ENCODE results near the gene UBE2E2. TPM values are rescaled to one million over a fixed set of nuclear protein-coding genes. Genes with fewer than 3 reads are reported as not detected.

UBE2E2 gene
- total RNA-seq, 2 donors from 2014 or later, result 23.2 to 34.5 TPM

DNA sequence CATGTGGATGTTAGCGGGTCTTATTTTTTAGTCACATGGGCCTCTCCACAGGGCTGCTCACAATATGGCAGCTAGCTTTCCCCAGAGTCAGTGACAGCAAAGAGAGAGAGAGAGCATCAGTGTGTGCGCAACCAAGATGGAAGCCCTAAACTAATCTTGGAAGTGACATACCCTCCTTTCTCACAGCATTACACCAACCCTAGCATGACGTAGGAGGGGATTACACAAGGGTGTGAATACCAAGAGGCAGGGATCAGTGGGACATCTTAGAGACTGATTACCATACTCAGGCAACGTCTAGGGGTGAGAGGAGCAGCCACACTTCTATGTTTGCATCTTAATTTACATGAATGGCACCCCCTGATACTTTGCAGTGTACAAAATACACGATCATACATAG is 3.5 kb upstream of the UBE2E2 start:
- peaks cover 46% of the 10 kb centered on the region for H3K27me3 ChIP-seq (ENCODE audit: control insufficient read depth, insufficient read depth, low read length, poor library complexity, severe bottlenecking)
- peaks cover 12% of the 10 kb centered on the region for H3K4me1 ChIP-seq (ENCODE audit: control insufficient read depth, insufficient read depth, low read length)
- no peaks in the 10 kb centered on the region for H3K9me3 ChIP-seq (ENCODE audit: control insufficient read depth, low read length)
- H3K36me3 Mint-ChIP-seq (ENCODE audit: low read depth), result no peaks in the 10 kb centered on the region
- H3K4me3 Mint-ChIP-seq, result no peak overlapping the region
- H3K27me3 Mint-ChIP-seq (ENCODE audit: insufficient read depth), result peaks cover 63% of the 10 kb centered on the region
- H3K4me3 ChIP-seq (ENCODE audit: low read length), result peak overlapping the region; percentile 22
- no peak overlapping the region for H3K9ac ChIP-seq (ENCODE audit: extremely low read depth, low read length, poor library complexity, severe bottlenecking)
- no peaks in the 10 kb centered on the region for H3K36me3 ChIP-seq (ENCODE audit: control insufficient read depth, insufficient read depth, low read length)
- H3K4me1 Mint-ChIP-seq, result peaks cover 20% of the 10 kb centered on the region
- TF ChIP-seq, protein P1, sequence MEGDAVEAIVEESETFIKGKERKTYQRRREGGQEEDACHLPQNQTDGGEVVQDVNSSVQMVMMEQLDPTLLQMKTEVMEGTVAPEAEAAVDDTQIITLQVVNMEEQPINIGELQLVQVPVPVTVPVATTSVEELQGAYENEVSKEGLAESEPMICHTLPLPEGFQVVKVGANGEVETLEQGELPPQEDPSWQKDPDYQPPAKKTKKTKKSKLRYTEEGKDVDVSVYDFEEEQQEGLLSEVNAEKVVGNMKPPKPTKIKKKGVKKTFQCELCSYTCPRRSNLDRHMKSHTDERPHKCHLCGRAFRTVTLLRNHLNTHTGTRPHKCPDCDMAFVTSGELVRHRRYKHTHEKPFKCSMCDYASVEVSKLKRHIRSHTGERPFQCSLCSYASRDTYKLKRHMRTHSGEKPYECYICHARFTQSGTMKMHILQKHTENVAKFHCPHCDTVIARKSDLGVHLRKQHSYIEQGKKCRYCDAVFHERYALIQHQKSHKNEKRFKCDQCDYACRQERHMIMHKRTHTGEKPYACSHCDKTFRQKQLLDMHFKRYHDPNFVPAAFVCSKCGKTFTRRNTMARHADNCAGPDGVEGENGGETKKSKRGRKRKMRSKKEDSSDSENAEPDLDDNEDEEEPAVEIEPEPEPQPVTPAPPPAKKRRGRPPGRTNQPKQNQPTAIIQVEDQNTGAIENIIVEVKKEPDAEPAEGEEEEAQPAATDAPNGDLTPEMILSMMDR (conservative IDR thresholded peaks at IDR 0.05), result no peak
- WGBS, 2 experiments (ENCODE audit: insufficient coverage in 1 of 2, insufficient read length in 1 of 2), result 62% methylated on average over 5 of the region's 5 CpGs; no CpG with 5 or more reads in 1 of the 2 experiments
- peak; percentile 60 for DNase-seq
- no peak overlapping the region for H3K27ac Mint-ChIP-seq
- no peak overlapping the region for H3K27ac ChIP-seq (ENCODE audit: low read depth, low read length)
- H3K9me3 Mint-ChIP-seq, result no peaks in the 10 kb centered on the region

DNA sequence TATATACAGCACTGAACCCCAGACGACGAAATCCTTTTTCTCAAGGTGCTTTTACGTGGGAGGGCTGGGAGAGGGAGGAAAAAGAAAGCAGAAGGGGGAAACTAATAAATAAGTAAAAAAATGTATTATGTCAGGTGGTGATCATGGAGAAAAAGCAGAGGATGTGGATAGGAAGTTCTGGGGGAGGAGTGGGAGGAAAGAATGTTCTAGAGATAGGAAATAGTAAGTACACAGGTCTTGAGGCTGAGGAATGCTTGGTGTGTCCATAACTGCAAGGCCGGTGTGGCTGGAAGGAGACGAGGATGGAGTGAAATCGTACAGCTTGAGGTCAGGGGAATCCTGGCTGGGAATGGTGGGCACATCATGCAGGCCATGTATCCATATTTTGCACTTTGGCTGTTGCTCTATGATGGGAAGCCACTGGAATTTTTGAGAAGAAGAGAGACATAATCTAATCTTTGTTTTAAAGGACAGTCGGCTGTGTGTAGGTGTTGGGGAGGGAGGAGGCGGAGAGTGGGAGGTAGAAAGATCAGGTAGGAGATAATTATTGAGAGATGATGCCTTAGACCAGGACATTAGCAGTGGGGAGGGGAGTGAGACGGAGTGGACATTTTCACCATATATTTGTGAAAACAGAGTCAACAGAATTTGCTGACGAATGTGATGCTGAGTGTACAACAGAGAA is 1.8 kb upstream of the UBE2E2 start:
- no peak for DNase-seq
- Mint-ChIP-seq H3K27ac (no peak overlapping the region), H3K4me1 (peaks cover 20% of the 10 kb centered on the region), H3K9me3 (no peaks in the 10 kb centered on the region), H3K36me3 (ENCODE audit: low read depth) (no peaks in the 10 kb centered on the region), H3K4me3 (peak overlapping the region; percentile 78), H3K27me3 (ENCODE audit: insufficient read depth) (peaks cover 50% of the 10 kb centered on the region)
- no peak overlapping the region for H3K9ac ChIP-seq (ENCODE audit: extremely low read depth, low read length, poor library complexity, severe bottlenecking)
- H3K9me3 ChIP-seq (ENCODE audit: control insufficient read depth, low read length), result no peaks in the 10 kb centered on the region
- peaks cover 15% of the 10 kb centered on the region for H3K4me1 ChIP-seq (ENCODE audit: control insufficient read depth, insufficient read depth, low read length)
- no peaks in the 10 kb centered on the region for H3K36me3 ChIP-seq (ENCODE audit: control insufficient read depth, insufficient read depth, low read length)
- no peak overlapping the region for H3K4me3 ChIP-seq (ENCODE audit: low read length)
- no peak overlapping the region for H3K27ac ChIP-seq (ENCODE audit: low read depth, low read length)
- H3K27me3 ChIP-seq (ENCODE audit: control insufficient read depth, insufficient read depth, low read length, poor library complexity, severe bottlenecking), result peaks cover 29% of the 10 kb centered on the region
- 90 to 95% methylated on average over 5 to 10 of the region's 10 CpGs for WGBS, 2 experiments (ENCODE audit: insufficient coverage in 1 of 2, insufficient read length in 1 of 2)
- TF ChIP-seq, protein P1 (conservative IDR thresholded peaks at IDR 0.05), result no peak

DNA sequence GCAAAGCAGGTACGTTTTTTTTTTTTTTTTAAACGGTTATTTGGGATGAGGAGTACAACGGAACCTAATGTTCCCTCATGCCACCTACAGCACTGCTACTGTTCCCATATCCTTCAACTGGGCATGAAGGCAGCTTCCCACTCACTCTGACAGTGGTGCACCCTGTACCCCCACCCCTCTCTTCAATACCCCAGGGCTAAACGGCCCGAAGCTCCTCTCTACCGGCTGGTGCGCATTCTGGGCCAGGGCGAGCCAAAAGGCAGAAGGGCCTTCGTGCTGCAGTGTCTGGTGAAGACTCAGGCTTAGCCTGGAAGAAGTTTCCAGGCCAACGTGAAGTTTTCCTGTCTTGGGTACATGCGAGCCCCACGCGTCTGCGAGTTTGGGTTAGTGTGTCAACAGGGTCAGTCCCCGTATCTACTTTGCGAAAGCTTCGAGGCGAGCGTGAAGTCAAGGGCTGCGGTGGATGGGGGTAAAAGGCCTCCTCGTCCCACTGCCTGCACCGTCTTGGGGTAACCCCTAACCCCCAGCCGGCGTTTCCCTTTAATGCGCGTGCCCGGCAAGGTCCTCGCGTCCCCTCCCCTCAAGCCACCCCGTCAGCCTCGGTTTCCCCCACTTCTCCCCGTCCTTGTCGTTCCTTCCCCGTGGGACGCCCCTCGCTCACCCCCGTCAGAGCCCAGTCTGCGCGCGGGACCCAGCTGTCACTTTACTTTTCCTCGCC is 765 bp upstream of the UBE2E2 start:
- no peaks in the 10 kb centered on the region for H3K9me3 Mint-ChIP-seq
- Histone ChIP-seq H3K27me3 (ENCODE audit: control insufficient read depth, insufficient read depth, low read length, poor library complexity, severe bottlenecking) (peaks cover 22% of the 10 kb centered on the region), H3K9ac (ENCODE audit: extremely low read depth, low read length, poor library complexity, severe bottlenecking) (peak overlapping the region; percentile 26), H3K36me3 (ENCODE audit: control insufficient read depth, insufficient read depth, low read length) (no peaks in the 10 kb centered on the region), H3K9me3 (ENCODE audit: control insufficient read depth, low read length) (no peaks in the 10 kb centered on the region), H3K4me1 (ENCODE audit: control insufficient read depth, insufficient read depth, low read length) (peaks cover 15% of the 10 kb centered on the region), H3K4me3 (ENCODE audit: low read length) (peak overlapping the region; percentile 83), H3K27ac (ENCODE audit: low read depth, low read length) (no peak overlapping the region)
- peak; percentile 79 for DNase-seq
- H3K36me3 Mint-ChIP-seq (ENCODE audit: low read depth), result no peaks in the 10 kb centered on the region
- H3K27ac Mint-ChIP-seq, result no peak overlapping the region
- peak overlapping the region; percentile 78 for H3K4me3 Mint-ChIP-seq
- TF ChIP-seq, protein P1 (conservative IDR thresholded peaks at IDR 0.05), result no peak
- WGBS, 2 experiments (ENCODE audit: insufficient coverage in 1 of 2, insufficient read length in 1 of 2), result 14 to 19% methylated on average over 22 to 39 of the region's 41 CpGs
- H3K4me1 Mint-ChIP-seq, result peaks cover 28% of the 10 kb centered on the region
- H3K27me3 Mint-ChIP-seq (ENCODE audit: insufficient read depth), result peaks cover 44% of the 10 kb centered on the region
